Vagina (tissue), 2 donors: ENCODE results near the gene EPB41L2.

Source experiments
- POLR2A ChIP-seq, 2 donors: fragments of 450-650 bp; IDR thresholded peaks; one replicate each; pipeline ENCODE4 v1.6.1; 2017; ENCODE audit warnings: antibody characterized with exemption in 2 of 2, mild to moderate bottlenecking in 2 of 2, moderate library complexity in 2 of 2
- POLR2AphosphoS5 ChIP-seq, 2 donors: sonication (generic); formaldehyde crosslinking; IDR thresholded peaks; one replicate each; pipeline ENCODE4 v1.9.0; 2017; ENCODE audit warnings: antibody characterized with exemption in 2 of 2, mild to moderate bottlenecking in 2 of 2, low read depth in 1 of 2; ENCODE audit not compliant: insufficient read depth in 1 of 2
- TF ChIP-seq, protein P1 (sequence below), 3 experiments: fragments of 450-650 bp in 2 of 3; fragments of 200-600 bp in 1 of 3; sonication (generic) in 1 of 3; IDR thresholded peaks; one replicate each; pipeline ENCODE4 v1.5.1; 2017 to 2019; ENCODE audit warnings: antibody characterized with exemption in 3 of 3, mild to moderate bottlenecking in 2 of 3, moderate library complexity in 2 of 3

DNA sequence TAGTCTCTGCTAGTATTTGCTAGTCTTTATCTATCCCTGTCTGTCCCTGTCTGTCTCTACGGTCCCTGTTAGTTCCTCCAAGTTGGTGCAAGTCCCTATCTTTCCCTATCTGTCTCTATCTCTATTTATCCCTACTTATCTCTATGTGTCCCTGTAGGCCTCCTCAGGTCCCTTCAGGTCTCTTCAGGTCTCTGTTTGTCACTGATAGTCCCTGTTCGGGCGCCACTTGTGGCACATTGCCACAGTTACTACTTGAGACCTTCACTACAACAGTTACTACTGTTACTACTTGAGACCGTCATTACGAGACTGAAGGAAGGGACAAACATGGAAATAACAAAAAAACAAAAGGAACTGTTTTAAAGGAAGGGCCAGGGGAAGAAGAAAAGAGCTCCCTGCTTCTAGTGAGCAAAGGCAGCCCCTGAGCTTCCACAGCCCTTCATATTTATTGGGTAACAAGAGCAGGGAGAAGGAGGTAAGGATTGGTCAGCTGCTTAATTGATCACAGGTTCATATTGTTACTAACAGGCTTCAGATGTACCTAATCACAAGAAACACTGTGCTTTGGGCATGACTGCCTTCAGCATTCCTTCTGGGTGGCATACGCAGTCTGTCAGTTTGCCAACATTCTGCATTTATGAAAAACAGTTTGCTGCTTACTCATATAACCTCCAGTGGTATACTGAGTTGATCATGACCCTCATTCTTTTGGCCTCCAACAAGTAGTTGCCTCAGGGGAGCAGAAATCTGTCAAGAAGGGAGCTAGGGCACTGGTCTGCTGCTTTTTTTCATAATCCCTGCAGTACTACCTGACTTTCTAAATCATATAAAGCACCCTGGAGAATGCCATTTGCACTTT, 8.4 kb downstream of the EPB41L2 start:
- TF ChIP-seq, protein P1, sequence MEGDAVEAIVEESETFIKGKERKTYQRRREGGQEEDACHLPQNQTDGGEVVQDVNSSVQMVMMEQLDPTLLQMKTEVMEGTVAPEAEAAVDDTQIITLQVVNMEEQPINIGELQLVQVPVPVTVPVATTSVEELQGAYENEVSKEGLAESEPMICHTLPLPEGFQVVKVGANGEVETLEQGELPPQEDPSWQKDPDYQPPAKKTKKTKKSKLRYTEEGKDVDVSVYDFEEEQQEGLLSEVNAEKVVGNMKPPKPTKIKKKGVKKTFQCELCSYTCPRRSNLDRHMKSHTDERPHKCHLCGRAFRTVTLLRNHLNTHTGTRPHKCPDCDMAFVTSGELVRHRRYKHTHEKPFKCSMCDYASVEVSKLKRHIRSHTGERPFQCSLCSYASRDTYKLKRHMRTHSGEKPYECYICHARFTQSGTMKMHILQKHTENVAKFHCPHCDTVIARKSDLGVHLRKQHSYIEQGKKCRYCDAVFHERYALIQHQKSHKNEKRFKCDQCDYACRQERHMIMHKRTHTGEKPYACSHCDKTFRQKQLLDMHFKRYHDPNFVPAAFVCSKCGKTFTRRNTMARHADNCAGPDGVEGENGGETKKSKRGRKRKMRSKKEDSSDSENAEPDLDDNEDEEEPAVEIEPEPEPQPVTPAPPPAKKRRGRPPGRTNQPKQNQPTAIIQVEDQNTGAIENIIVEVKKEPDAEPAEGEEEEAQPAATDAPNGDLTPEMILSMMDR (IDR thresholded peaks at IDR 0.05), result no peak
- no peak for TF ChIP-seq POLR2A (IDR thresholded peaks at IDR 0.05)
- no peak for TF ChIP-seq POLR2AphosphoS5 (IDR thresholded peaks at IDR 0.05; ENCODE audit: insufficient read depth in 1 of 2, low read depth in 1 of 2)
